ENCODE results near the gene SRRD.

SRRD gene

GRCh38 chr22:26443901-26444690 is 39.6 kb upstream of the SRRD start:
- no peak for TF ChIP-seq EZH2 (IDR thresholded peaks at IDR 0.05)
- TF ChIP-seq POLR2AphosphoS5 (IDR thresholded peaks at IDR 0.05; ENCODE audit: borderline replicate concordance, low read depth, low read length), result no peak
- H3K9ac ChIP-seq (ENCODE audit: insufficient read length), result no peak overlapping the region

GRCh38 chr22:26444777-26445176 is 38.9 kb upstream of the SRRD start:
- no peak overlapping the region for H3K27ac ChIP-seq
- H3K36me3 ChIP-seq (ENCODE audit: insufficient read depth, low read length), result no peaks in the 10 kb centered on the region
- H3K4me3 ChIP-seq, result no peak overlapping the region
- no peak for DNase-seq (ENCODE audit: low read depth, low spot score)
- H3K9me3 ChIP-seq (ENCODE audit: low read depth, low read length), result no peaks in the 10 kb centered on the region
- no peak for TF ChIP-seq FOXP2 (optimal IDR thresholded peaks at IDR 0.05; ENCODE audit: control extremely low read depth, extremely low read length, insufficient read depth)
- H3K9ac ChIP-seq (ENCODE audit: insufficient read length), result no peak overlapping the region

More at GRCh38 chr22:26443901-26444690, 39.6 kb upstream of the SRRD start:
- DNase-seq (ENCODE audit: low read depth, low spot score), result no peak
- Histone ChIP-seq H3K4me3 (no peak overlapping the region), H3K27ac (no peak overlapping the region), H3K9me3 (ENCODE audit: low read depth, low read length) (no peaks in the 10 kb centered on the region), H3K36me3 (ENCODE audit: insufficient read depth, low read length) (no peaks in the 10 kb centered on the region)

GRCh38 chr22:26445577-26446275 is 38.0 kb upstream of the SRRD start:
- DNase-seq (ENCODE audit: low read depth, low spot score), result no peak
- Histone ChIP-seq H3K9me3 (ENCODE audit: low read depth, low read length) (no peaks in the 10 kb centered on the region), H3K27ac (no peak overlapping the region), H3K4me3 (no peak overlapping the region), H3K36me3 (ENCODE audit: insufficient read depth, low read length) (no peaks in the 10 kb centered on the region), H3K9ac (ENCODE audit: insufficient read length) (no peak overlapping the region)
- TF ChIP-seq FOXP2 (optimal IDR thresholded peaks at IDR 0.05; ENCODE audit: control extremely low read depth, extremely low read length, insufficient read depth) (no peak), POLR2AphosphoS5 (IDR thresholded peaks at IDR 0.05; ENCODE audit: borderline replicate concordance, low read depth, low read length) (no peak), EZH2 (IDR thresholded peaks at IDR 0.05) (no peak)

DNA sequence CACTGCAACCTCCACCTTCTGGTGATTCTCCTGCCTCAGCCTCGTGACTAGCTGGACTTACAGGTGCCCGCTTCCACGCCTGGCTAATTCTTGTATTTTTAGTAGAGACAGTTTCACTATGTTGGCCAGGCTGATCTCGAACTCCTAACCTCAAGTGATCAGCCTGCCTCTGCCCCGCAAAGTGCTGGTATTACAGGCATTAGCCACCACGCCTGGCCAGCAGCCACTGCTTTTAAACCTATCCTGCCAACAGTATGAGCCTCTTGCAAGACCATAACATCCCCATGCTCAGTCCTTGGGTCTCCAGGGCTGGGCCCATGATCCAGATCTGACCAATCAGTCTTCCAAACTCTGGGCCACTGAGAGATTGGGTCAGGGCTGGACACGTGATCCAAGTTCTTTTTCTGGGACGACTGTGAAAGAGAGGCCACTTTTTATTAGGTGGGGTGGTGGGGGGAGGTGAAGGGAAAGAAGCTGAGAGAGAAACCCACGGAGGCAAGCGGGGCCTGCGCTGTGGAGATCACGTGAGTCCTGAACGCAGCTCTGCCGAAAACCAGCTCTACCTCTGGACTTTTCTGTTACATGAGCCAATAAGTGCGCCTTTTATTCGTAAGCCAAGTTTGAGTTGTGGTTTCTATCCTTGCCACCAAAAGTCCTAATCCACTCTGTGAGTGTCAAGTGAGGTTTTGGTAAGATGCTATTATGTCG is 36.7 kb upstream of the SRRD start:
- Histone ChIP-seq H3K9ac (ENCODE audit: insufficient read length) (no peak overlapping the region), H3K9me3 (ENCODE audit: low read depth, low read length) (no peaks in the 10 kb centered on the region), H3K4me3 (no peak overlapping the region), H3K27ac (no peak overlapping the region), H3K36me3 (ENCODE audit: insufficient read depth, low read length) (peaks cover 6% of the 10 kb centered on the region; the same call in 1 of the 2 replicates)
- DNase-seq (ENCODE audit: low read depth, low spot score), result no peak
- TF ChIP-seq FOXP2 (optimal IDR thresholded peaks at IDR 0.05; ENCODE audit: control extremely low read depth, extremely low read length, insufficient read depth), result no peak
- TF ChIP-seq EZH2 (IDR thresholded peaks at IDR 0.05), result no peak
- no peak for TF ChIP-seq POLR2AphosphoS5 (IDR thresholded peaks at IDR 0.05; ENCODE audit: borderline replicate concordance, low read depth, low read length)

DNA sequence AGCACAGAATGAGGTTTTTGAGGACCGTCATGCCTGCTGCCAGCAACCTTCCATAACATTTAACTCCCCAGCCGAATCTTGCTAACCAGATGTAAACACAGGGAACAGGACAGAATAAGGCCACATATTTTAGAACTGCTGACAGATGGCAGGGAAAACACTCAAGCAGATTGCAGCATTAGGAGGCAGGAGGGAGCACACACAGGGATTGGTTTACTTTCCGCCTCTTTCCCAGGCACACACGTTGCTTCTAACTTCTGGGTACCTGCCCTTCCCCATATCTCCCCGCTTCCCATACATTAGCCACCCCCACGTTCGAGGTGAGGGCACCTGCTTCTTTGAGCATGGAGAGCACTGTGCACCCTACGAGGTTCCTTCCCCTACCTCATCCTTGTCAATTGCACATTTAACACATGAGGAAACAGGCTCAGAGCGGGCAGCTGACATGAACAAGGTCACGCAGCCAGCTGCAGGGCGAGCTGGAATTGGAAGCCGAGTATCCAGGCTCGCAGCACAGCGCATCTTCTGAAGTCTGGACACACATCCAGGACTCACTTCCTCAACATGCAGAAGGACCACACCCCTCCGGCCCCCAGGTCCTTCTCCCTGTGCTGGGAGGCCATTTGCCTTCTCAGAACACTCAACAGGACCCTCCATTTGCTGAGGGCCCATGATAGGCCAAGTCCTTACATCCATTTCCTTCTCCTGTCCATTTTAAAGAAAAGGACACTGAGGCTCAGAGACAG is 35.9 kb upstream of the SRRD start:
- no peak for TF ChIP-seq POLR2AphosphoS5 (IDR thresholded peaks at IDR 0.05; ENCODE audit: borderline replicate concordance, low read depth, low read length)
- no peak for TF ChIP-seq FOXP2 (optimal IDR thresholded peaks at IDR 0.05; ENCODE audit: control extremely low read depth, extremely low read length, insufficient read depth)
- TF ChIP-seq EZH2 (IDR thresholded peaks at IDR 0.05), result no peak

DNA sequence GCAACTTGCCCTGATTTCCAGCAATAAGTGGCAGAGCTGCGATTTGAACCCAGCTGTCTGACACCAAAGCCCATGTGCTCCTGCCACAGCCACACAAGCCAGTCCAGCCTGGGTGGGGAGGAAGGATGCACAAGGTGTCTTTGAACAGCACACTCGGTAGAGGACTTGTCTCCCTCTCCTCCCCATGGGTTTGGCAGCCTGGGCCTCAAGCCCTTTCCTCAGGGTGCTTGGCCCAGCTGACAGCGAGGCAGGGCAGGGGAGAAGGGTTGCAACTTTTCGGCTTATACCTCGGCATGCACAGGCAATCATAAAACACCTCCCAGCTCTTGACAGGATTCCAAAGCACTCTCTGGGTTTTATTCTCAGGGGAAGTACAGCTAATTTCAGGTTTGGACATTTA is 35.3 kb upstream of the SRRD start:
- Histone ChIP-seq H3K4me3 (no peak overlapping the region), H3K9me3 (ENCODE audit: low read depth, low read length) (no peaks in the 10 kb centered on the region), H3K27ac (no peak overlapping the region), H3K36me3 (ENCODE audit: insufficient read depth, low read length) (peaks cover 18% of the 10 kb centered on the region), H3K9ac (ENCODE audit: insufficient read length) (no peak overlapping the region)
- TF ChIP-seq POLR2AphosphoS5 (IDR thresholded peaks at IDR 0.05; ENCODE audit: borderline replicate concordance, low read depth, low read length), result no peak
- no peak for DNase-seq (ENCODE audit: low read depth, low spot score)

More for the DNA sequence above, 35.9 kb upstream of the SRRD start:
- no peak for DNase-seq (ENCODE audit: low read depth, low spot score)
- Histone ChIP-seq H3K9ac (ENCODE audit: insufficient read length) (no peak overlapping the region), H3K36me3 (ENCODE audit: insufficient read depth, low read length) (peaks cover 13% of the 10 kb centered on the region), H3K4me3 (no peak overlapping the region), H3K9me3 (ENCODE audit: low read depth, low read length) (no peaks in the 10 kb centered on the region), H3K27ac (no peak overlapping the region)

- no peak for DNase-seq (ENCODE audit: low read depth, low spot score)
- Histone ChIP-seq H3K9me3 (ENCODE audit: low read depth, low read length) (no peaks in the 10 kb centered on the region), H3K4me3 (no peak overlapping the region), H3K36me3 (ENCODE audit: insufficient read depth, low read length) (peaks cover 23% of the 10 kb centered on the region), H3K27ac (no peak overlapping the region), H3K9ac (ENCODE audit: insufficient read length) (no peak overlapping the region)
- no peak for TF ChIP-seq POLR2AphosphoS5 (IDR thresholded peaks at IDR 0.05; ENCODE audit: borderline replicate concordance, low read depth, low read length)
- TF ChIP-seq FOXP2 (optimal IDR thresholded peaks at IDR 0.05; ENCODE audit: control extremely low read depth, extremely low read length, insufficient read depth), result no peak
- no peak for TF ChIP-seq EZH2 (IDR thresholded peaks at IDR 0.05)
These were observed 34.7 kb upstream of the SRRD start for GRCh38 chr22:26448941-26449340.

Measured in SK-N-MC (cell line).